Parathyroid adenoma (tissue), 2 donors: ENCODE results near the gene DERA.

ENCODE experiments used
- H2AFZ ChIP-seq: fragments of 300-600 bp; sonication (generic); one replicate; pipeline ENCODE4 v1.7.0; 2017; ENCODE audit warnings: antibody characterized with exemption, mild to moderate bottlenecking
- H3K27ac ChIP-seq: fragments of 300-600 bp; sonication (generic); one replicate; pipeline ENCODE4 v1.7.0; 2017
- H3K27me3 ChIP-seq: fragments of 300-600 bp; sonication (generic); one replicate; pipeline ENCODE4 v1.7.0; 2017; ENCODE audit warnings: low read length; ENCODE audit not compliant: control insufficient read depth, insufficient read depth
- H3K36me3 ChIP-seq: fragments of 300-600 bp; sonication (generic); one replicate; pipeline ENCODE4 v1.7.0; 2017; ENCODE audit warnings: low read length; ENCODE audit not compliant: control insufficient read depth, insufficient read depth
- H3K4me1 ChIP-seq: fragments of 300-600 bp; sonication (generic); one replicate; pipeline ENCODE4 v1.7.0; 2017; ENCODE audit warnings: control low read depth
- H3K4me2 ChIP-seq: fragments of 300-600 bp; sonication (generic); one replicate; pipeline ENCODE4 v1.7.0; 2017; ENCODE audit warnings: low read length
- H3K4me3 ChIP-seq: fragments of 300-600 bp; sonication (generic); one replicate; pipeline ENCODE4 v1.7.0; 2017; ENCODE audit warnings: low read depth, low read length
- H3K79me2 ChIP-seq: fragments of 300-600 bp; sonication (generic); one replicate; pipeline ENCODE4 v1.7.0; 2017; ENCODE audit warnings: control low read depth
- H3K9ac ChIP-seq: fragments of 300-600 bp; sonication (generic); one replicate; pipeline ENCODE4 v1.7.0; 2017; ENCODE audit warnings: mild to moderate bottlenecking
- H3K9me3 ChIP-seq: fragments of 300-600 bp; sonication (generic); one replicate; pipeline ENCODE4 v1.7.0; 2017; ENCODE audit warnings: low read length; ENCODE audit not compliant: control insufficient read depth
- TF ChIP-seq, protein P1 (sequence below): fragments of 300-600 bp; sonication (generic); IDR thresholded peaks from one replicate; pipeline ENCODE4 v1.7.0; 2017; ENCODE audit warnings: antibody characterized with exemption, mild to moderate bottlenecking
- donor health status: primary hyperparathyroidism.

DERA gene

DNA sequence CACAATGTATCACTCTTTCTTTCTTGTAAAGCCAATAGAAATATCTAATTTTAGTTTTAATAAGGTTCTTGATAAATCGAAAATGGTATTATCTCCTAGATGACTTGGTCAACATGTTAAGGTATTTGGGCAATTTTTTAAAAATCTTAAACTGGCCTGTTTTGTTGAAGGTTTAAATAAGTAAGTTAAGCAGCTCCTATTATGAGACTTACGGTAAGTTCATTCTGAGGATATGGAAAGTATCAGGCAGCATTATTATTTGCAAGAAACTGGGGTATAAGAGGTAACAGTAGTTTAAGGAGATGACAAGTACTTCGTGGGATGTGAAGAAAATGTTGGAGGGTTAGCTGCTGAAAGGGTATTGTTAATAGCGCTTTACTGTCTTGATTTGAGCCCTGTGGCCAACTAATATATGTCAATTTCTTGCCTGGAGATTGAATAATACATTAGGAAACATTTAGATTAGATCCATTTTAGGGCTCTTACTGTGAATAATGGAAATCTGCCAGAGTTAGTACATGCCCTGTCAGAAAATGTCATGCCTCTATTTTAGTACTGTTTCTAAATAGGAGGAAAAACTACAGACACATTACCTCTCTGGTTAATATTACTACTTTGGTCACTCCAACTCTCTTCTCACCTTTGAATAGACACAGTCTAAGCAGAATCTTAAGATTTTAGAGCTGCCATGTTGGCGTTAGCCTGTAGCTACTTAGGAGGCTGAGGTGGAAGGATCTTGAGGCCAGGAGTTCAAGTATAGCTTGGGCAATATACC is 23.9 kb upstream of the DERA start:
- no peaks in the 10 kb centered on the region for H3K27me3 ChIP-seq
- no peak overlapping the region for H3K4me3 ChIP-seq
- TF ChIP-seq, protein P1, sequence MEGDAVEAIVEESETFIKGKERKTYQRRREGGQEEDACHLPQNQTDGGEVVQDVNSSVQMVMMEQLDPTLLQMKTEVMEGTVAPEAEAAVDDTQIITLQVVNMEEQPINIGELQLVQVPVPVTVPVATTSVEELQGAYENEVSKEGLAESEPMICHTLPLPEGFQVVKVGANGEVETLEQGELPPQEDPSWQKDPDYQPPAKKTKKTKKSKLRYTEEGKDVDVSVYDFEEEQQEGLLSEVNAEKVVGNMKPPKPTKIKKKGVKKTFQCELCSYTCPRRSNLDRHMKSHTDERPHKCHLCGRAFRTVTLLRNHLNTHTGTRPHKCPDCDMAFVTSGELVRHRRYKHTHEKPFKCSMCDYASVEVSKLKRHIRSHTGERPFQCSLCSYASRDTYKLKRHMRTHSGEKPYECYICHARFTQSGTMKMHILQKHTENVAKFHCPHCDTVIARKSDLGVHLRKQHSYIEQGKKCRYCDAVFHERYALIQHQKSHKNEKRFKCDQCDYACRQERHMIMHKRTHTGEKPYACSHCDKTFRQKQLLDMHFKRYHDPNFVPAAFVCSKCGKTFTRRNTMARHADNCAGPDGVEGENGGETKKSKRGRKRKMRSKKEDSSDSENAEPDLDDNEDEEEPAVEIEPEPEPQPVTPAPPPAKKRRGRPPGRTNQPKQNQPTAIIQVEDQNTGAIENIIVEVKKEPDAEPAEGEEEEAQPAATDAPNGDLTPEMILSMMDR, result no peak
- no peaks in the 10 kb centered on the region for H3K36me3 ChIP-seq
- H3K4me2 ChIP-seq, result no peak overlapping the region
- no peaks in the 10 kb centered on the region for H3K9me3 ChIP-seq
- no peak overlapping the region for H3K27ac ChIP-seq
- H3K9ac ChIP-seq, result no peak overlapping the region
- no peak overlapping the region for H2AFZ ChIP-seq
- peaks cover 49% of the 10 kb centered on the region for H3K79me2 ChIP-seq
- peaks cover 3% of the 10 kb centered on the region for H3K4me1 ChIP-seq

DNA sequence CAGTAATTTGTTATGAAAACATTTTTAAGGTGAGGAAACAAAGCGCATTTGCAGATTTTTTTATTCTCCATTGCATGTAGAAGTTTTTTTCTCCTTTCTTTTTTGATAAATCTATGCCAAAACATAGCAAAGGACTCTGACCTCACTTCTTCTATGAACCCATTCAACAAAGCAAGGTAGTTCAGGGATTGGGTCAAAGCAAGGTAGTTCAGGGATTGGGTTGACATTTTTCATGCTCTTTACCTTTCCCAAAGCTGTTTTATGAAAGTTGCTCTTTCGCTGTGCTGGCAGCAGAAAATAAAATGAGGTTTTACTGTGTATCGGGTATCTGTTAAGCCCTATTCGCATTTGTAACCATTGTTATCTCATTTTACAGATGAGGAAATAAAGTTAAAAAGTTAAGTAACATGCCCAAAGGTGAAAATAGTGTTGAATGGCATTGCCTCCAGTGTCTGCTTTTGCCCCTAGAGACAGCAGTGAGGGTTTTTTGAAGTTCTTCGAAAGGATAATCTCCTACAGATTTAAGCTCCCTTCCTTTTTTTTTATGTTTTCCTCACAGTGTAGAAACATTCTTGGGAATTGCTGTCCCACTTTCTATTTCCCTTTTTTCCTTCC is 18.4 kb upstream of the DERA start:
- Histone ChIP-seq H3K4me1 (no peaks in the 10 kb centered on the region), H3K9me3 (no peaks in the 10 kb centered on the region), H3K9ac (no peak overlapping the region), H3K4me2 (no peak overlapping the region), H3K36me3 (no peaks in the 10 kb centered on the region), H3K79me2 (peaks cover 8% of the 10 kb centered on the region), H3K27me3 (no peaks in the 10 kb centered on the region), H3K4me3 (no peak overlapping the region), H2AFZ (no peak overlapping the region), H3K27ac (no peak overlapping the region)
- TF ChIP-seq, protein P1, result no peak

DNA sequence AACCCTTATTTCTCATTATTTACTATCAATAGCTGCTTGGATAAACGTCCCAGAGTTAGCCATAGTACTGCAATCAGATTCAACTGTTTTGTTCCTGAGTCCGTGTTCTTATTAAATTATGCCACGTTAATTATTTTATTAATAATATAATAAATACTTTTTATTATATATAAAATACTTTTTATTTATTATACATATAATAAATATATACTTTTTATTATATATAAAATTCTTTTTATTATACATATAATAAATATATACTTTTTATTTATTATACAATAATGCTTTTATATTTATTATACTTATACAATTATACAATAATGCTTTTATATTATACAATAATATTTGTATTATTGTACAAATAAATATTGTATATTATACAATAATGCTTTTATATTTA is 17.9 kb upstream of the DERA start:
- Histone ChIP-seq H3K27ac (no peak overlapping the region), H3K9me3 (no peaks in the 10 kb centered on the region), H3K4me2 (no peak overlapping the region), H2AFZ (no peak overlapping the region), H3K79me2 (peaks cover 3% of the 10 kb centered on the region), H3K36me3 (no peaks in the 10 kb centered on the region), H3K9ac (no peak overlapping the region), H3K27me3 (no peaks in the 10 kb centered on the region), H3K4me3 (no peak overlapping the region), H3K4me1 (no peaks in the 10 kb centered on the region)
- TF ChIP-seq, protein P1, result no peak

DNA sequence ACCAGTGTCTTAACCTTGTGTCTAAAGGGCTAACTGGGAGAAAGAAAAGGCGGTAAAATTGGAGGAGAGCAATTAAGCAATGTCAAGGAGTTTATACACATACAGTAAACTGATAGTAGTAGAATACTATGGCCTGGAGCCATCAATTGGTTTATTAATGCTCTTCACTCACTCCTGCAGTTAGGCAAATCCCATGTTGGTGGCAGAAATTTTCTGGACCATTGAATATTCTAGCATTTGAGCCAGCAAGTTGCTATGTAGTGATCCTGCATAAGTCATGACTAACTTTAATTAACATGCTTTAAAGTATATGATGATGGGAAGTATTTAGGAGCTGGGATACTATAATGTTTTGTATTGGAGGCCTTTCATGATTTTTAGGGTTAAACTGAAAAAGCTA is 14.3 kb upstream of the DERA start:
- Histone ChIP-seq H2AFZ (no peak overlapping the region), H3K27me3 (no peaks in the 10 kb centered on the region), H3K27ac (no peak overlapping the region), H3K36me3 (no peaks in the 10 kb centered on the region), H3K79me2 (no peaks in the 10 kb centered on the region), H3K9ac (no peak overlapping the region), H3K4me3 (no peak overlapping the region), H3K9me3 (no peaks in the 10 kb centered on the region), H3K4me2 (no peak overlapping the region), H3K4me1 (no peaks in the 10 kb centered on the region)
- TF ChIP-seq, protein P1, result no peak

DNA sequence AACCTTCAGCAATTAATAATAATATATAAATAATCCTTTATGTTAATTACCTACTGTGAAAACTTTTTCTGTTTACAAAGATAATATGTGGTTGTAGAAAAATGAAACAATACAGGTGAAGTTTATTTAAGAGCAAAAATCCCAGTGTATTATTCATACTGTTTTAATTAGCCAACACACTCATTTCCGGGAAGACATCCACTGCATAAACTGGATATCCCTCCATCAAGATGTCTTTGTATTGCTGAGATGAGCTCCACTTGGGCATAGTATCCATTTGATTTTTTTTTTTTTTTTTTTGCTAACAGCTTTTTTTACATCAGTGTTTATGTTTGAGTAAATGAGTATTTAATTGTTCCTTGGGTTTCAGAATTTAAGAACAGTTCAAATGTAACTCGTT is 13.7 kb upstream of the DERA start:
- no peaks in the 10 kb centered on the region for H3K4me1 ChIP-seq
- no peak overlapping the region for H3K9ac ChIP-seq
- H3K4me3 ChIP-seq, result no peak overlapping the region
- H3K27ac ChIP-seq, result no peak overlapping the region
- H2AFZ ChIP-seq, result no peak overlapping the region
- no peaks in the 10 kb centered on the region for H3K27me3 ChIP-seq
- TF ChIP-seq, protein P1, result no peak
- H3K36me3 ChIP-seq, result no peaks in the 10 kb centered on the region
- H3K4me2 ChIP-seq, result no peak overlapping the region
- H3K79me2 ChIP-seq, result no peaks in the 10 kb centered on the region
- no peaks in the 10 kb centered on the region for H3K9me3 ChIP-seq
